WI38 (cell line): ENCODE results near the gene SMKR1.

Source experiments
- H3K4me3 ChIP-seq: 2 replicates; pipeline ENCODE4 v1.5.1; 2011; ENCODE audit warnings: low read depth, mild to moderate bottlenecking, control low read depth, low read length
- TF ChIP-seq, protein P1 (sequence below): IDR thresholded peaks from 2 replicates; pipeline ENCODE4 v1.5.1; 2012; ENCODE audit warnings: low read depth, mild to moderate bottlenecking, control low read depth, low read length

SMKR1 gene

DNA sequence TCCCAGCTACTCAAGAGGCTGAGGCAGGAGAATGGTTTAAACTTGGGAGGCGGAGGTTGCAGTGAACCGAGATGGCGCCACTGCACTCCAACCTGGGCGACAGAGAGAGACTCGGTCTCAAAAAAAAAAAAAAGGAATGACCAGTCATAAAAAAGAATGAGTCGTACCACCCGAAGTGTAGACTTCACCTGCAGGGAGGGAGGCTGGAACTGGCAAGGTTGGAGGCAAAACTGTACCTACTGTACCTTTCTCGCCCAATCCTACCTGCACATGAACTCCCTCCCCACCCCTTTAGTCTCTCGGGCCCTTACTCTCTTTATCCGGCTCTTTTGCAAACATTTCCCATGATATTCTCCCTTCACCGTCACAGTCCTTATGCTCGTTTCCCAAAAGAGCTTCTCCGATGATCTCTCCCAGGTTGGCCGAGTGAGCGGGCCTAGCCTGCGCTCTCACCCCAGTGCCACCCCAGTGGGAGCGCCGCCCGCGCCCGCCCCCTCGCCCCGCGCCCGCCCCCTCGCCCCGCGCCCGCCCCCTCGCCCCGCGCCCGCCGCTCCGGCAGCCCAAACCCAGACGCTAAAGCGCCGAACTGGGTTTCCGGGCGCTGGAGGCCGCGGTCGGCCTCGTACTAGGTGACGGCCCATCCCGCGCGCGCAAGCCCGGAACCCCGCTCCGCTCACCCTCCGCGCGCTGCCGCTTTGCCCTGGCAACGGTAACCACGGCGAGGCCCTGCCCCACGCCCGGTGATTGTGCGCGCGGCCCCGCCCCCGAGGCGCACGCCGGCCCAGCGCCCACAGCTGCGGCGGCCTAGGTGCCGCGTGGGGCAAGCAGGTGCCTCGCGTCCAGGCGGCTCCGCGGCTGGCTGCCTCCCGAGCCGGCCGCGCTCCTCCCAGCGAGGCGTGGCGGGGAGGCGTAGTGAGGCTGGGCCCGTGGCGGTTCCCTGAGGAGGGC, at the start of gene SMKR1:
TSS of gene SMKR1 (plus strand) at position 772 of the 948 bp plus-strand sequence. CDS start 294 bp downstream, outside the sequence.
- TF ChIP-seq, protein P1, sequence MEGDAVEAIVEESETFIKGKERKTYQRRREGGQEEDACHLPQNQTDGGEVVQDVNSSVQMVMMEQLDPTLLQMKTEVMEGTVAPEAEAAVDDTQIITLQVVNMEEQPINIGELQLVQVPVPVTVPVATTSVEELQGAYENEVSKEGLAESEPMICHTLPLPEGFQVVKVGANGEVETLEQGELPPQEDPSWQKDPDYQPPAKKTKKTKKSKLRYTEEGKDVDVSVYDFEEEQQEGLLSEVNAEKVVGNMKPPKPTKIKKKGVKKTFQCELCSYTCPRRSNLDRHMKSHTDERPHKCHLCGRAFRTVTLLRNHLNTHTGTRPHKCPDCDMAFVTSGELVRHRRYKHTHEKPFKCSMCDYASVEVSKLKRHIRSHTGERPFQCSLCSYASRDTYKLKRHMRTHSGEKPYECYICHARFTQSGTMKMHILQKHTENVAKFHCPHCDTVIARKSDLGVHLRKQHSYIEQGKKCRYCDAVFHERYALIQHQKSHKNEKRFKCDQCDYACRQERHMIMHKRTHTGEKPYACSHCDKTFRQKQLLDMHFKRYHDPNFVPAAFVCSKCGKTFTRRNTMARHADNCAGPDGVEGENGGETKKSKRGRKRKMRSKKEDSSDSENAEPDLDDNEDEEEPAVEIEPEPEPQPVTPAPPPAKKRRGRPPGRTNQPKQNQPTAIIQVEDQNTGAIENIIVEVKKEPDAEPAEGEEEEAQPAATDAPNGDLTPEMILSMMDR: no peak
- H3K4me3 ChIP-seq: peak within 1 kb of the TSS; percentile 56

GRCh38 chr7:129452589-129453231, 49.6 kb upstream of the SMKR1 start:
- TF ChIP-seq, protein P1: no peak
- H3K4me3 ChIP-seq: no peak overlapping the region

DNA sequence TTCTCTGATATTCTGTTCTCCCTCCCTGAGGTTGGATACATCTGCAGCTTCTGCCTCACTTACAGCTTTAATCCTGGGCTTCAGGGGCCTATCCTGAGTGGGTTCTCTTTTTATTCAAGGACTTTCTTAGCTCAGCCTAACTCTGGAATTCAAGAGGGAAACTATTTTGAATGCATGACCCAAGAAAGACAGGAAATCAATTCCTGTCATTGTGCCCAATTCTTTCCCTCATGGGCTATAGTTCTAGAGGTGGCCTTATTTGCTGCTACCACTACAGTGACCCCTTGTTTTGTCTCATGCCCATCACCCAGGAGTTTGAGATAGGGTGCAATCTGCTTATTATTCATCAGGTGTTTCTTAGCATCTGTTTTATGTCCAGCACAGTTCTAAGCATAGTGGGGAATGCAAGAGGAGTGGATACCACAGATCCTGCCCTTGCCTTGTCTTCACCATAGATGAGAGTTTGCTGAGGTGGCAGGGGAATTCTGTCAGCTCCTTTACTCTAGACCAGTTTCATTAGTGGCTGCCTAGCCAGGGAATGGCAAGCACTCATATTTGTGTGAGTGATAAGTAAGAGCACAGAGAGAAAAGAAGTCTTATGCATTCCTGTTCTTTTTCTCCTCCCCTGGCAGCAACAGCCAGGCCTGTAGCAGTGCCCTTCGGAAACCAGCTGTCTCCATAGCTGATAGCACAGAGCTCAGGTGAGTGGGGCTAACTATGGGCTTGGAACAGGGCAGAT, 48.7 kb upstream of the SMKR1 start:
- TF ChIP-seq, protein P1: no peak
- H3K4me3 ChIP-seq: no peak overlapping the region

GRCh38 chr7:129454249-129454551, 48.1 kb upstream of the SMKR1 start:
- H3K4me3 ChIP-seq: no peak overlapping the region
- TF ChIP-seq, protein P1: no peak

GRCh38 chr7:129456421-129456820, 45.9 kb upstream of the SMKR1 start:
- no peak overlapping the region for H3K4me3 ChIP-seq
- TF ChIP-seq, protein P1: no peak

DNA sequence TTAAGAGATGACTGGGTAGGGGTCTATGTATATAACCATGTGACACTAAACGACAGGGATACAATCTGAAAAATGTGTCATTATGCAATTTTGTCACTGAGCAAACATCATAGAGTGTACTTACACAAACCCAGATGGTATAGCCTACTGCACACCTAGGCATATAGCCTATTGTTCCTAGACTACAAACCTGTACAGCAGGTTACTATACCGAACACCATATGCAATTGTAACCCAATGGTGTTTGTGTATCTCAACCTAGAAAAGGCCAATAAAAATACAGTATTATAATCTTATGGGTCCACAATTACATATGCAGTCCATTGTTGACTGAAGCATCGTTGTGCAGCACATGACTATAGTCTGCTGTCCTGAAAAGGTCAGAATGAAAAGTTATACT, 45.2 kb upstream of the SMKR1 start:
- TF ChIP-seq, protein P1: no peak
- H3K4me3 ChIP-seq: no peak overlapping the region
